ENCODE data around the gene HAP1. TPM values are rescaled to one million over a fixed set of nuclear protein-coding genes. Genes with fewer than 3 reads are reported as not detected.

Gene HAP1
- total and polyA plus RNA-seq, 8 donors, result 0.13 to 4.2 (median 1.3) TPM

GRCh38 chr17:41769985-41770384 is 35.5 kb upstream of the HAP1 start:
- FAIRE-seq, result no peak
- Histone ChIP-seq H3K36me3 (peaks cover 8 to 63% (median 35%) of the 10 kb centered on the region in 3 donors), H3K27ac (no peak overlapping the region), H3K4me1 (peaks cover 13 to 27% (median 24%) of the 10 kb centered on the region in 3 donors), H3K4me3 (no peak overlapping the region), H3K9me3 (no peaks in the 10 kb centered on the region), H3K27me3 (no peaks in the 10 kb centered on the region)
- ATAC-seq, result no peak
- 65 to 66% methylated on average over 3 of the region's 3 CpGs for WGBS, 2 donors
- TF ChIP-seq, protein P1, sequence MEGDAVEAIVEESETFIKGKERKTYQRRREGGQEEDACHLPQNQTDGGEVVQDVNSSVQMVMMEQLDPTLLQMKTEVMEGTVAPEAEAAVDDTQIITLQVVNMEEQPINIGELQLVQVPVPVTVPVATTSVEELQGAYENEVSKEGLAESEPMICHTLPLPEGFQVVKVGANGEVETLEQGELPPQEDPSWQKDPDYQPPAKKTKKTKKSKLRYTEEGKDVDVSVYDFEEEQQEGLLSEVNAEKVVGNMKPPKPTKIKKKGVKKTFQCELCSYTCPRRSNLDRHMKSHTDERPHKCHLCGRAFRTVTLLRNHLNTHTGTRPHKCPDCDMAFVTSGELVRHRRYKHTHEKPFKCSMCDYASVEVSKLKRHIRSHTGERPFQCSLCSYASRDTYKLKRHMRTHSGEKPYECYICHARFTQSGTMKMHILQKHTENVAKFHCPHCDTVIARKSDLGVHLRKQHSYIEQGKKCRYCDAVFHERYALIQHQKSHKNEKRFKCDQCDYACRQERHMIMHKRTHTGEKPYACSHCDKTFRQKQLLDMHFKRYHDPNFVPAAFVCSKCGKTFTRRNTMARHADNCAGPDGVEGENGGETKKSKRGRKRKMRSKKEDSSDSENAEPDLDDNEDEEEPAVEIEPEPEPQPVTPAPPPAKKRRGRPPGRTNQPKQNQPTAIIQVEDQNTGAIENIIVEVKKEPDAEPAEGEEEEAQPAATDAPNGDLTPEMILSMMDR (IDR thresholded peaks at IDR 0.05), result no peak
- no peak for DNase-seq
- intact Hi-C loops (cut with DNase I), result no loop called here

GRCh38 chr17:41769346-41769862 is 35.0 kb upstream of the HAP1 start:
- Histone ChIP-seq H3K9me3 (no peaks in the 10 kb centered on the region), H3K4me1 (peaks cover 13 to 26% (median 24%) of the 10 kb centered on the region in 3 donors), H3K36me3 (peaks cover 8 to 69% (median 40%) of the 10 kb centered on the region in 3 donors), H3K4me3 (no peak overlapping the region), H3K27ac (no peak overlapping the region), H3K27me3 (no peaks in the 10 kb centered on the region)
- FAIRE-seq, result no peak
- intact Hi-C loops (cut with DNase I), result no loop called here
- WGBS, 2 donors, result 88 to 91% methylated on average over 16 of the region's 16 CpGs
- ATAC-seq, result no peak
- TF ChIP-seq, protein P1 (IDR thresholded peaks at IDR 0.05), result no peak
- no peak for DNase-seq

DNA sequence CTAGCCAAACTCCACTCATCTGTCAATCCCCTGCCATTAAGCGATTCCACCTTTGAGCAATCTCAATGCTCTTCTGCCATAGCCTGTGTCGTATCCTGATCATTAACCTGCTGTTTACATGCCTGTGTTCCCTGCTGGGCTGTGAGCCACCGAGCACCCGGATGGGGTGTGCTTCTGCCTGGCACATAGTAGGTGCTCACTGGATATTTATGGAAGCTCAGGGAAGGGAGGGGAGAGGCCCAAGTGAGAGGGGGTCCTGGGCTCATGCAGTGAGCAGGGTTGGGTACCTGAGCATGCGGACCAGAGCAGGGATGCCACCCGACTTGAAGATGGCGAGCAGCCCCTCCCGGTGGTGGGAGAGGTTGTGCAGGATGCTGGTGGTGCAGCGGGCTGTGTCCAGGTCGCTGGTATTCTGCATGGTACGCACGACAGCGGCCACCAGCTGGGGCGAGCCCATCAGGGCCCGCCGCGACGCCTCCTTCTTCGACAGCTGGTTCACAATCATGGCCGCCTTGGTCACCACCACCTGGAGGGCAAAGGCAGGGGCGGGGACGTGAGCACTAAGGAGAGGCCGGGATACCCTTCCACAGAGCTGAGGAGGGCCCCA is 34.3 kb upstream of the HAP1 start:
- intact Hi-C loops (cut with DNase I), result no loop called here
- H3K4me3 ChIP-seq, result no peak overlapping the region
- no peaks in the 10 kb centered on the region for H3K9me3 ChIP-seq
- peaks cover 8 to 75% (median 45%) of the 10 kb centered on the region in 3 donors for H3K36me3 ChIP-seq
- H3K27me3 ChIP-seq, result no peaks in the 10 kb centered on the region
- no peak for FAIRE-seq
- no peak overlapping the region for H3K27ac ChIP-seq
- DNase-seq, result no peak
- no peak for ATAC-seq
- peaks cover 13 to 20% (median 18%) of the 10 kb centered on the region in 3 donors for H3K4me1 ChIP-seq
- TF ChIP-seq, protein P1 (IDR thresholded peaks at IDR 0.05), result no peak
- 92 to 94% methylated on average over 23 of the region's 23 CpGs for WGBS, 2 donors

DNA sequence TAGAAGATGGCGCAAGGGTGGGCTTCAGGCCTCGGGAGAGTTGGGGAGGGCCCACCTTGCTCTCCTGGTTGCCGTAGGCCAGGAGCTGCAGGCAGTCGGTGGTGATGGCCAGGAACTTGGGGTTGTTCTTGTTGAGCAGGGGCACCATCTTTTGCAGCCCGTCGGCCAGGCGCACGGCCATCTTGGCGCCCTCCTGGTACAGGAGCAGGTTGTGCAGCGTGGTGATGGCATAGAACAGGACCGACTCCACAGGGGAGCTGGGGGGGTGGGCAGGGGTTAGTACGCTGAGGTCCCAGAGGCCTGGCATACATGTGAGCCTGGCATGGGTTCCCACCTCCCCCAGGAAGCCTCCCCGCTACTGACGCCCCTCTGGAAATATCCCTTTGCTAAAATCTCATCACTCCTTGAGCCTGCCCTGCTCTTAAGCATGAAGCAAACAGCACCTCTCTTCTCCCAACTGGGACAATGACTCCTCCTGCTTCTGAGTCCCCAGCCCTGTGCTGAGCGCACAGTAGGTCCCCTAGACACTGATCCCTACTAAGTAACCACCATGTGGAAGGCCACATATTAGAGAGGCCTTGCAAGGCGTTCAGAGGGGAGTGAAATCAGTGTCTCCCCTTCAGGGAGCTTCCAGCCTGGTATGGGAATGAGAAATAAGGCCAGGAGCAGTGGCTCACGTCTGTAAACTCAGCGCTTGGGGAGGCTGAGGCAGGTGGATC is 33.0 kb upstream of the HAP1 start:
- intact Hi-C loops (cut with DNase I), result no loop called here
- H3K36me3 ChIP-seq, result peaks cover 8 to 88% (median 54%) of the 10 kb centered on the region in 3 donors
- H3K9me3 ChIP-seq, result no peaks in the 10 kb centered on the region
- peaks cover 6 to 7% (median 7%) of the 10 kb centered on the region in 3 donors for H3K4me1 ChIP-seq
- no peak for DNase-seq
- ATAC-seq, result no peak
- no peaks in the 10 kb centered on the region for H3K27me3 ChIP-seq
- no peak for FAIRE-seq
- no peak overlapping the region for H3K27ac ChIP-seq
- TF ChIP-seq, protein P1 (IDR thresholded peaks at IDR 0.05), result no peak
- no peak overlapping the region for H3K4me3 ChIP-seq
- WGBS, 2 donors, result 91 to 95% methylated on average over 18 of the region's 18 CpGs

DNA sequence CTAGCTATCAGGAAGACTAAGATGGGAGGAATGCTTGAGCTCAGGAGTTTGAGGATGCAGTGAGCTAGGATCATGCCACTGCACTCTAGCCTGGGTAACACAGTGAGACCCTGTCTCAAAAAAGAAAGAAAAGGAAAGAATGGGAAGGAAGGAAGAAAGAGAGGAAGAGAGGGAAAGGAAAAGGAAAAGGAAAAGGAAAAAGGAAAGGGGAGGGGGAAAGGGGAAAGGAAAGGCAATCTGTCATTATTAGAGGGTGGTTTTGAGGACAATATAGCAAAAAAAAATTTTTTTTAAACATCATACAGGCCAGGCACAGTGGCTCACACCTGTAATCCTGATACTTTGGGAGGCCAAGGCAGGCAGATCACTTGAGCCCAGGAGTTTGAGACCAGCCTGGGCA is 31.7 kb upstream of the HAP1 start:
- H3K4me3 ChIP-seq, result no peak overlapping the region
- peaks cover 11 to 93% (median 56%) of the 10 kb centered on the region in 3 donors for H3K36me3 ChIP-seq
- no peak for DNase-seq
- H3K27ac ChIP-seq, result no peak overlapping the region
- H3K4me1 ChIP-seq, result no peaks in the 10 kb centered on the region
- ATAC-seq, result no peak
- intact Hi-C loops (cut with DNase I), result no loop called here
- H3K27me3 ChIP-seq, result no peaks in the 10 kb centered on the region
- H3K9me3 ChIP-seq, result no peaks in the 10 kb centered on the region
- no peak for FAIRE-seq
- TF ChIP-seq, protein P1 (IDR thresholded peaks at IDR 0.05), result no peak

All from pancreas (tissue), 10 donors.